Activated naive CD8-positive, alpha-beta T cell treated with anti-CD3 and anti-CD28 coated beads, Interleukin-2, amount 10 ng/mL, durations not matched to agents 7 days and 5 days (primary cell): ENCODE results near the gene FUT8. TPM values are rescaled to one million over a fixed set of nuclear protein-coding genes. Genes with fewer than 3 reads are reported as not detected.
A peak's percentile ranks its signal among the peaks of the same experiment; 100 is the strongest.

Source experiments
- ATAC-seq: fragments of 150-1000 bp; cut with Tn5 transposase; one replicate; pipeline ENCODE4 v1.10.0; 2021; ENCODE audit warnings: low read depth, moderate library complexity
- POLR2A ChIA-PET: fragments of 350-600 bp; sonication (Branson Sonifier 250); formaldehyde crosslinking; loops from one replicate; lab custom pipeline; 2021; ENCODE audit warnings: antibody characterized with exemption; lab: Charles Lee
- DNase-seq: peaks from one replicate; pipeline ENCODE4 v3.0.0; 2021
- H3K27ac Mint-ChIP-seq: one replicate; pipeline ENCODE4 v1.8.0; 2022; ENCODE audit warnings: mild to moderate bottlenecking, mixed read lengths
- H3K27me3 Mint-ChIP-seq: one replicate; pipeline ENCODE4 v1.8.0; 2022; ENCODE audit warnings: mild to moderate bottlenecking, moderate library complexity, mixed read lengths
- H3K36me3 Mint-ChIP-seq: one replicate; pipeline ENCODE4 v1.8.0; 2021; ENCODE audit warnings: mild to moderate bottlenecking, mixed read lengths
- H3K4me1 Mint-ChIP-seq: one replicate; pipeline ENCODE4 v1.8.0; 2021; ENCODE audit warnings: mixed read lengths
- H3K4me3 Mint-ChIP-seq: one replicate; pipeline ENCODE4 v1.8.0; 2022; ENCODE audit warnings: mild to moderate bottlenecking, moderate library complexity, mixed read lengths
- H3K9me3 Mint-ChIP-seq: one replicate; pipeline ENCODE4 v1.8.0; 2021; ENCODE audit warnings: mixed read lengths
- total RNA-seq, 2 experiments: library from RNA; stranded (reverse); gene quantifications; one replicate each; pipeline ENCODE4 v1.2.3, GENCODE V29; 2021

Gene FUT8
- total RNA-seq, 2 experiments from 2014 or later = 82.7 to 86.4 TPM

GRCh38 chr14:65396082-65396910, 16.2 kb upstream of the FUT8 start:
- H3K27me3 Mint-ChIP-seq = no peaks in the 10 kb centered on the region
- H3K4me1 Mint-ChIP-seq = peaks cover 11% of the 10 kb centered on the region
- no peak overlapping the region for H3K4me3 Mint-ChIP-seq
- H3K36me3 Mint-ChIP-seq = peaks cover 74% of the 10 kb centered on the region
- DNase-seq (no peak), ATAC-seq (no peak)
- H3K27ac Mint-ChIP-seq = no peak overlapping the region
- POLR2A ChIA-PET = no interaction called here
- H3K9me3 Mint-ChIP-seq = peaks cover 25% of the 10 kb centered on the region

DNA sequence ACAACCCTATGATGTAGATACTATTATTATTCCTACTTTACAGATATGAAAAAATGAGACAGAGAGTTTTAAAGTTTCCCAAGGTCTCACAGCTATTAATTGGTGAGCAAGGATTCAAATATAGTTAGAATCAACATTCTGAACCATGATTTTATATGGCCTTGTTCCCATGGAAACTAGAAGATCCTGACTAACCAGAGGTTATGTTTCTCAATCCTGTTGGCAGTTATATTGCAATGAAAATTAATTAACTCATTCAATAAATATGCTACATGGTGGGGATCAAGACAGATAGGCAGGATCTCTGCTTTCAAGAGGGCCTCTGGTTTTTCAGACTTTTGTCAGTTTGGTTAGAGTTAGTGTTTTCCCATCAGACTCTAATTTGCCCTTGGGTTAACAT, 9.3 kb upstream of the FUT8 start:
- Mint-ChIP-seq H3K36me3 (peaks cover 50% of the 10 kb centered on the region), H3K9me3 (peaks cover 2% of the 10 kb centered on the region), H3K4me1 (peaks cover 14% of the 10 kb centered on the region), H3K27ac (no peak overlapping the region), H3K27me3 (no peaks in the 10 kb centered on the region), H3K4me3 (no peak overlapping the region)
- no peak for DNase-seq
- POLR2A ChIA-PET = no interaction called here
- ATAC-seq = no peak

GRCh38 chr14:65408113-65408512, 4.4 kb upstream of the FUT8 start:
- Mint-ChIP-seq H3K4me1 (peaks cover 29% of the 10 kb centered on the region), H3K27ac (no peak overlapping the region), H3K9me3 (no peaks in the 10 kb centered on the region), H3K27me3 (no peaks in the 10 kb centered on the region), H3K4me3 (no peak overlapping the region), H3K36me3 (peaks cover 36% of the 10 kb centered on the region)
- POLR2A ChIA-PET = no interaction called here
- no peak for DNase-seq
- ATAC-seq = no peak

GRCh38 chr14:65410640-65411039, 1.9 kb upstream of the FUT8 start:
- DNase-seq (no peak), ATAC-seq (no peak)
- H3K27me3 Mint-ChIP-seq = no peaks in the 10 kb centered on the region
- H3K4me1 Mint-ChIP-seq = peaks cover 42% of the 10 kb centered on the region
- H3K4me3 Mint-ChIP-seq = peak overlapping the region; percentile 97
- H3K36me3 Mint-ChIP-seq = peaks cover 27% of the 10 kb centered on the region
- no peaks in the 10 kb centered on the region for H3K9me3 Mint-ChIP-seq
- H3K27ac Mint-ChIP-seq = peak overlapping the region; percentile 94
- POLR2A ChIA-PET = interaction anchor here (0.7 to 3.6 kb wide), 10 partner anchors 12 to 240 kb away, joined by 3 to 59 read pairs (median 6); no protein-coding TSS in a partner anchor

- H3K27ac Mint-ChIP-seq = peak overlapping the region; percentile 94
- ATAC-seq (peak; percentile 53), DNase-seq (peak; percentile 81)
- H3K4me1 Mint-ChIP-seq = peaks cover 40% of the 10 kb centered on the region
- H3K4me3 Mint-ChIP-seq = peak overlapping the region; percentile 97
- H3K27me3 Mint-ChIP-seq = no peaks in the 10 kb centered on the region
- H3K9me3 Mint-ChIP-seq = no peaks in the 10 kb centered on the region
- peaks cover 17% of the 10 kb centered on the region for H3K36me3 Mint-ChIP-seq
- POLR2A ChIA-PET = interaction anchor here (0.5 to 3.6 kb wide), 25 partner anchors 11 to 664 kb away, joined by 3 to 59 read pairs (median 5); no protein-coding TSS in a partner anchor
Measured at GRCh38 chr14:65411656-65412031, 886 bp upstream of the FUT8 start.

DNA sequence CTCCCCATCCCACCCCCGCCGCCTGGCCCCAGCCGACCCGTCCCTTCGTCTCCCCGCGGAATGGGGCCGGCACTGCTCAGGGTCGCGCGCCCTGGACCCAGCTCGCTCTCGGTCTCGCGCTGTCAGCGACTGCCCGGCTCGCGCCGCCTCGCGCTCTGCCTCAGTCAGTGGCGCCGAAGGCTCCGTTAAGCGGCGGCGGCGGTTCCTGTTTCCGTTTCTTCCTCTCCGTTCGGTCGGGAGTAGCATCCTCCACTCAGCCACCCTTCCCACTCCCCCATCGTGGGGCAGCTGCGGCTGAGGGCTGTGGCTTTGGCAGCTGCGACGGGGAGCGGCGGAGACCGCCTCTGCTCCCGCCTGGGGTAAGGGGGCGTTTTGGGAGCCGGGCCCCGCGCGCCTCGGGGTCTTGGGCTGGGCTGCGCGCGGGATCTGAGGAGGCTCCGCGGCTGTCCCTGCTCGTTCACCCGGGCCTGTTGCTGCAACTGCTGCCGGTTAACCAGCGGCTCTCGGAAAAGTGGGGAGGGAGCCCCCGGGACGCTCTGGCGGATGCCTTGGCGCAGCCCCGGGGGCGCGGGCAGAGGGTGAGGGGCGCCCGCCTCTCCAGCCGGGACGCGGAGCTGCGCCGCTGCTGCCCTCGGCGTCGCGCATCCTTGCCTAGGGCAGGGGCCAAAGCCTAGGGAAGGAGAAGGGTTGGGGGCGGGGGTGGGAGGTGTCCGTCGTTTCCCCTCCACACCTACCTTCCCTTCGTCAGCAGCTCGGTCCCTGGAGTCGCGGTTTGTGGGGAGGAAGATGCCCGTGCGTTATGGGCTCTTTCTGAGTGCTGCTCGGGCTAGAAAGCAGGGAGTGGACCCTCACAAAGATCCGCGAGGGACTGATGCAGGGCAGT, 567 bp downstream of the FUT8 start:
- peak; percentile 57 for ATAC-seq
- Mint-ChIP-seq H3K4me1 (peaks cover 38% of the 10 kb centered on the region), H3K27ac (peak overlapping the region; percentile 94), H3K36me3 (peaks cover 13% of the 10 kb centered on the region), H3K4me3 (peak overlapping the region; percentile 97), H3K9me3 (no peaks in the 10 kb centered on the region), H3K27me3 (no peaks in the 10 kb centered on the region)
- peak; percentile 82 for DNase-seq
- POLR2A ChIA-PET = interaction anchor here (0.6 to 3.6 kb wide), 22 partner anchors 27 to 515 kb away, joined by 3 to 59 read pairs (median 4); no protein-coding TSS in a partner anchor

- Mint-ChIP-seq H3K4me3 (peak overlapping the region; percentile 97), H3K4me1 (peaks cover 36% of the 10 kb centered on the region), H3K27ac (peak overlapping the region; percentile 88), H3K9me3 (no peaks in the 10 kb centered on the region), H3K36me3 (peaks cover 8% of the 10 kb centered on the region), H3K27me3 (no peaks in the 10 kb centered on the region)
- no peak for DNase-seq
- ATAC-seq = no peak
- POLR2A ChIA-PET = interaction anchor here (0.5 to 3.6 kb wide), 18 partner anchors 53 to 514 kb away, joined by 3 to 59 read pairs (median 3); no protein-coding TSS in a partner anchor
Measured at GRCh38 chr14:65413739-65414045, 1.2 kb downstream of the FUT8 start.

DNA sequence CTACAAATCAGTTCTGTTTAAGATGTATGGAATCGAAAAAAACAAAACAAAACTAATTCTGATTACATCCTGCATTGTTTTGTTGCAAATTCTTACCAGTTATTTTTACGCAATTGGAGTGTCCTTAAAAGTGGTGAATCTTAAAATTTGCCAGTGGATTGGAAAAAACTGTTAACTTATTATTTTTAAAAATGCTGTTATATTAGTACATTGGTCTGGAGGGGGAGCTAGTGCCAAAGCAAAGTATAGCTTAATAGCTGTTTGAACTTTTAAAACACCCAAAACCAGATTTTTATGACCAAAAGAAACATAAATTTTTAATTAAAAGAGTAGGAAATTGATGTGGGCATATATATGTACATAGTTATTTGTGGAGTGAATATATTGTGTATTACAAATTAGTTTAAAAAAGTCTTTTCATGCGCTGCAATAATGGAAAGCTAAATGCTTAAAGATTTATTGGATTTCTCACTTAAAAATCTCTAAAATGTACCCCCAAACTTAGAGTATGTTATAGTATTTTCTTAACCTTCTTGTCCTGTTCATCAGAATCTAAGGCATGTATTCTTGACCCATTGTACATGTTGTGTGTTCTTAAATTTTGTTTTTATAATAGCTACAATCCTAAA, 2.5 kb downstream of the FUT8 start:
- H3K27me3 Mint-ChIP-seq = no peaks in the 10 kb centered on the region
- POLR2A ChIA-PET = interaction anchor here (0.6 to 2.2 kb wide), 4 partner anchors 128 to 544 kb away, joined by 3 to 8 read pairs (median 3); no protein-coding TSS in a partner anchor
- ATAC-seq = no peak
- H3K27ac Mint-ChIP-seq = no peak overlapping the region
- peak overlapping the region; percentile 97 for H3K4me3 Mint-ChIP-seq
- H3K36me3 Mint-ChIP-seq = peaks cover 6% of the 10 kb centered on the region
- H3K4me1 Mint-ChIP-seq = peaks cover 39% of the 10 kb centered on the region
- H3K9me3 Mint-ChIP-seq = no peaks in the 10 kb centered on the region
- no peak for DNase-seq

DNA sequence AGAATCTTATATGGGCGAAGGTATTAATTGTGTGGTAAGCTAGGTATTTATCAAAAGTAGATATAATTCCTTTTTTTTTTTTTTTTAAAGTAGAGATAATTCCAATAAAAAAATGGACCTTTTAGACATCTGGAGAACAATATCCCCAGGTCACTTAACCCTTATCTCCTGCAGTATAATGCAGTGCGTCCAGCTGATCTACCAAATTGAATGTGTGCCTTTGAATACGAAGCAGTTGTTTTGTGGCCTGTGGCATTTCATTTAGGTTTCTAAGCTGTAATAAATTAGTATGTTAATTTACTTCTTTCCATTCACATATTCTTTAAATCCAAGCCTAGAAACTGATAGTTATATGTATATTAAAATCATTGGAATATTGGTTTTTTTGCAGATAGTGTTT, 3.1 kb downstream of the FUT8 start:
- Mint-ChIP-seq H3K27ac (no peak overlapping the region), H3K36me3 (peaks cover 6% of the 10 kb centered on the region), H3K27me3 (no peaks in the 10 kb centered on the region), H3K4me3 (no peak overlapping the region), H3K9me3 (no peaks in the 10 kb centered on the region), H3K4me1 (peaks cover 36% of the 10 kb centered on the region)
- DNase-seq (no peak), ATAC-seq (no peak)
- POLR2A ChIA-PET = interaction anchor here (0.6 to 1.2 kb wide), 2 partner anchors 137 to 544 kb away, joined by 3 read pairs; no protein-coding TSS in a partner anchor

GRCh38 chr14:65419593-65420252, 7.2 kb downstream of the FUT8 start:
- no peak overlapping the region for H3K27ac Mint-ChIP-seq
- ATAC-seq = no peak
- H3K27me3 Mint-ChIP-seq = no peaks in the 10 kb centered on the region
- POLR2A ChIA-PET = no interaction called here
- no peaks in the 10 kb centered on the region for H3K9me3 Mint-ChIP-seq
- peaks cover 14% of the 10 kb centered on the region for H3K36me3 Mint-ChIP-seq
- no peak overlapping the region for H3K4me3 Mint-ChIP-seq
- H3K4me1 Mint-ChIP-seq = peaks cover 30% of the 10 kb centered on the region
- DNase-seq = no peak

DNA sequence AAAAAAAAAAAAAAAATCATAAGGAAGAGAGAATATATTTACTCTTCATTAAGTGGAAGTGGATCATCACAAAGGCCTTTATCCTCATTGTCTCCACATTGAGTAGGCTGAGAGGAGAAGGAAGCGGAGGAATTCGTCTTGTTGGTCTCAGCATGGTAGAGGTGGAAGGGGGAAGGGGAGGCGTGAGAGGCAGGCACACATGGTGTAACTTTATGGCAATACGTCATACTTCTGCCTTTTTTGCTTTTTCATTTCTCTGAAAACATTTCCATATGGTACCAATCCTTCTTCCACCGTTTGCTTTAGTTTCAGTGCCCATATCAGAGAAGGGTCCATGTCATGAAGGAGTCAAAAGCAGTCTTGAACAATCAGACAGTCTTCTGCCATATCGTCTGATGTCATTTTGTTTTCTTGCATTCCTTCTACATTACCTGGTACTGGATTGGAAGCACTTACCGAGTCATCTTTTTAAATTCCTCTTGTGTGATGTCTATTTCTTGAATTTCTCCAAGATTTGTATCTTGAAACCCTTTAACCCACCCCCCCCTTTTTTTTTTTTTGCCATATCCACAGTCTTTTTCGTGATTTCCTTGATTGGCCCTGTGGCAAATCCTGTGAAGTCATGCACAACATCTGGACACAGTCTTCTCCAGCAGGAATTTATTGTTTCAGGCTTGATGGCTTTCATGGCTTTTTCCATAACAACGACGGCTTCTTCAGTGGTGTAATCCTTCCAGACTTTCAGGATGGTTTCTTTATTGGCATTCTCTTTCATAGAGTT, 8.9 kb downstream of the FUT8 start:
- H3K27ac Mint-ChIP-seq = no peak overlapping the region

More for the DNA sequence above, 8.9 kb downstream of the FUT8 start:
- Mint-ChIP-seq H3K4me3 (no peak overlapping the region), H3K27me3 (no peaks in the 10 kb centered on the region), H3K9me3 (no peaks in the 10 kb centered on the region), H3K4me1 (peaks cover 30% of the 10 kb centered on the region), H3K36me3 (peaks cover 21% of the 10 kb centered on the region)
- POLR2A ChIA-PET = no interaction called here
- ATAC-seq (no peak), DNase-seq (no peak)
